Measurements from ENCODE around the gene ARHGAP1.

DNA sequence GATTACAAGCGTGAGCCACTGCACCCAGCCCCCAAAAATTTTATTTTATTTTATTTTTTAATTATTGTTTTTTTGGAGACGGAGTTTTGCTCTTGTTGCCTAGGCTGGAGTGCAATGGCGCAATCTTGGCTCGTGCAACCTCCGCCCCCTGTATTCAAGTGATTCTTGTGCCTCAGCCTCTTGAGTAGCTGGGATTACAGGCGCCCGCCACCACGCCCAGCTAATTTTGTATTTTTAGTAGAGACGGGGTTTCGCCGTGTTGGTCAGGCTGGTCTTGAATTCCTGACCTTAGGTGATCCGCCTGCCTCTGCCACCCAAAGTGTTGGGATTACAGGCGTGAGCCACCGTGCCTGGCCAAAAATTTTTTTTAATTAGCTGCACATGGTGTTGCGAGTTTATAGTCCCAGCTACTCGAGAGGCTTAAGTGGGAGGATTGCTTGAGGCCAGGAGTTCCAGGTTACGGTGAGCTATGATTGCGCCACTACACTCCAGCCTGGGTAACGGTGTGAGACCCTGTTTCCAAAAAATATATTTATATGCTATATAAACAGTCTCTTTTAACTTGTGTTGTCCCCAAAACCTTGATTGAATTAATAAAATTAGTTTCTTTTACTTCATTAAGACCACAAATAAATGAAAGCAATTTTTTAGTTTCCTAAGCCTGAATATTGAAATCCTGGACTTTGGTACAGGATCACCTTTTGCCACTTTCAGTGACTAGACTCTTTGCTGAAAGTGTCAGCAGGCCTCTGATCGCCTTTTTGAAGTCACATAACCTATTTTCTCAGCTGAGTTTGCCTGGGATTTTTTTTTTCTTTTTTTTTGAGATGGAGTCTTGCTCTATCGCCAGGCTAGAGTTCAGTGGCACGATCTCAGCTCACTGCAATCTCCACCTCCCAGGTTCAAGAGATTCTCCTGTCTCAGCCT is 66.9 kb downstream of the ARHGAP1 start:
- TF ChIP-seq, protein P1, sequence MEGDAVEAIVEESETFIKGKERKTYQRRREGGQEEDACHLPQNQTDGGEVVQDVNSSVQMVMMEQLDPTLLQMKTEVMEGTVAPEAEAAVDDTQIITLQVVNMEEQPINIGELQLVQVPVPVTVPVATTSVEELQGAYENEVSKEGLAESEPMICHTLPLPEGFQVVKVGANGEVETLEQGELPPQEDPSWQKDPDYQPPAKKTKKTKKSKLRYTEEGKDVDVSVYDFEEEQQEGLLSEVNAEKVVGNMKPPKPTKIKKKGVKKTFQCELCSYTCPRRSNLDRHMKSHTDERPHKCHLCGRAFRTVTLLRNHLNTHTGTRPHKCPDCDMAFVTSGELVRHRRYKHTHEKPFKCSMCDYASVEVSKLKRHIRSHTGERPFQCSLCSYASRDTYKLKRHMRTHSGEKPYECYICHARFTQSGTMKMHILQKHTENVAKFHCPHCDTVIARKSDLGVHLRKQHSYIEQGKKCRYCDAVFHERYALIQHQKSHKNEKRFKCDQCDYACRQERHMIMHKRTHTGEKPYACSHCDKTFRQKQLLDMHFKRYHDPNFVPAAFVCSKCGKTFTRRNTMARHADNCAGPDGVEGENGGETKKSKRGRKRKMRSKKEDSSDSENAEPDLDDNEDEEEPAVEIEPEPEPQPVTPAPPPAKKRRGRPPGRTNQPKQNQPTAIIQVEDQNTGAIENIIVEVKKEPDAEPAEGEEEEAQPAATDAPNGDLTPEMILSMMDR (IDR thresholded peaks at IDR 0.05 in 8 of 11, conservative IDR thresholded peaks at IDR 0.05 in 3 of 11): no peak
- TF ChIP-seq POLR2AphosphoS5 (IDR thresholded peaks at IDR 0.05) (no peak), POLR2A (IDR thresholded peaks at IDR 0.05) (no peak)

All from spleen (tissue), 7 donors.